Parathyroid adenoma (tissue), 2 donors: ENCODE results near the gene SYTL2.

Experiments
- H2AFZ ChIP-seq: fragments of 300-600 bp; sonication (generic); one replicate; pipeline ENCODE4 v1.7.0; 2017; ENCODE audit warnings: antibody characterized with exemption, mild to moderate bottlenecking
- H3K27ac ChIP-seq: fragments of 300-600 bp; sonication (generic); one replicate; pipeline ENCODE4 v1.7.0; 2017
- H3K27me3 ChIP-seq: fragments of 300-600 bp; sonication (generic); one replicate; pipeline ENCODE4 v1.7.0; 2017; ENCODE audit warnings: low read length; ENCODE audit not compliant: control insufficient read depth, insufficient read depth
- H3K36me3 ChIP-seq: fragments of 300-600 bp; sonication (generic); one replicate; pipeline ENCODE4 v1.7.0; 2017; ENCODE audit warnings: low read length; ENCODE audit not compliant: control insufficient read depth, insufficient read depth
- H3K4me1 ChIP-seq: fragments of 300-600 bp; sonication (generic); one replicate; pipeline ENCODE4 v1.7.0; 2017; ENCODE audit warnings: control low read depth
- H3K4me2 ChIP-seq: fragments of 300-600 bp; sonication (generic); one replicate; pipeline ENCODE4 v1.7.0; 2017; ENCODE audit warnings: low read length
- H3K4me3 ChIP-seq: fragments of 300-600 bp; sonication (generic); one replicate; pipeline ENCODE4 v1.7.0; 2017; ENCODE audit warnings: low read depth, low read length
- H3K79me2 ChIP-seq: fragments of 300-600 bp; sonication (generic); one replicate; pipeline ENCODE4 v1.7.0; 2017; ENCODE audit warnings: control low read depth
- H3K9ac ChIP-seq: fragments of 300-600 bp; sonication (generic); one replicate; pipeline ENCODE4 v1.7.0; 2017; ENCODE audit warnings: mild to moderate bottlenecking
- H3K9me3 ChIP-seq: fragments of 300-600 bp; sonication (generic); one replicate; pipeline ENCODE4 v1.7.0; 2017; ENCODE audit warnings: low read length; ENCODE audit not compliant: control insufficient read depth
- TF ChIP-seq, protein P1 (sequence below): fragments of 300-600 bp; sonication (generic); IDR thresholded peaks from one replicate; pipeline ENCODE4 v1.7.0; 2017; ENCODE audit warnings: antibody characterized with exemption, mild to moderate bottlenecking
- donor health status: primary hyperparathyroidism.

Gene SYTL2

DNA sequence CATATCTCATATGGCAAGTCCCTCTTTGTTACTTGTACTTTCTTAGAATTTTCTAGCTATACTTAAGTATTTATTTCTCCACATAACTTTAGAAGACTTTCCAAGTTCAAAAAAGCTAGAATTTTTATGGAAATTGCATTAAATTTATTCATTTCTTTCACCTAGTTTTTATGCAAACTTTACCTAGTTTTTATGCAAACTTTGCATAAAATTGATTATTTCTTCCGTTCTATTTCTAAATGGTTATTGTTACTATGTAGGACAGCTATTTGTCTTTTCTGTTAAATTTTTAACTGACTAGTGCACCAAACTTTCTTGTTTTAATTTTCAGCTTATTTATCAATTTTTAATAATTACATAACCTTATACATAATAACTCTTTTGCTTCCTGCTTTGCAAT lies 142.8 kb downstream of the SYTL2 start:
- no peaks in the 10 kb centered on the region for H3K36me3 ChIP-seq
- H3K79me2 ChIP-seq: no peaks in the 10 kb centered on the region
- H3K4me1 ChIP-seq: peaks cover 3% of the 10 kb centered on the region
- H3K4me3 ChIP-seq: no peak overlapping the region
- H3K9me3 ChIP-seq: no peaks in the 10 kb centered on the region
- no peaks in the 10 kb centered on the region for H3K27me3 ChIP-seq
- H3K27ac ChIP-seq: no peak overlapping the region
- H3K9ac ChIP-seq: no peak overlapping the region
- TF ChIP-seq, protein P1, sequence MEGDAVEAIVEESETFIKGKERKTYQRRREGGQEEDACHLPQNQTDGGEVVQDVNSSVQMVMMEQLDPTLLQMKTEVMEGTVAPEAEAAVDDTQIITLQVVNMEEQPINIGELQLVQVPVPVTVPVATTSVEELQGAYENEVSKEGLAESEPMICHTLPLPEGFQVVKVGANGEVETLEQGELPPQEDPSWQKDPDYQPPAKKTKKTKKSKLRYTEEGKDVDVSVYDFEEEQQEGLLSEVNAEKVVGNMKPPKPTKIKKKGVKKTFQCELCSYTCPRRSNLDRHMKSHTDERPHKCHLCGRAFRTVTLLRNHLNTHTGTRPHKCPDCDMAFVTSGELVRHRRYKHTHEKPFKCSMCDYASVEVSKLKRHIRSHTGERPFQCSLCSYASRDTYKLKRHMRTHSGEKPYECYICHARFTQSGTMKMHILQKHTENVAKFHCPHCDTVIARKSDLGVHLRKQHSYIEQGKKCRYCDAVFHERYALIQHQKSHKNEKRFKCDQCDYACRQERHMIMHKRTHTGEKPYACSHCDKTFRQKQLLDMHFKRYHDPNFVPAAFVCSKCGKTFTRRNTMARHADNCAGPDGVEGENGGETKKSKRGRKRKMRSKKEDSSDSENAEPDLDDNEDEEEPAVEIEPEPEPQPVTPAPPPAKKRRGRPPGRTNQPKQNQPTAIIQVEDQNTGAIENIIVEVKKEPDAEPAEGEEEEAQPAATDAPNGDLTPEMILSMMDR: no peak
- no peak overlapping the region for H2AFZ ChIP-seq
- H3K4me2 ChIP-seq: no peak overlapping the region

DNA sequence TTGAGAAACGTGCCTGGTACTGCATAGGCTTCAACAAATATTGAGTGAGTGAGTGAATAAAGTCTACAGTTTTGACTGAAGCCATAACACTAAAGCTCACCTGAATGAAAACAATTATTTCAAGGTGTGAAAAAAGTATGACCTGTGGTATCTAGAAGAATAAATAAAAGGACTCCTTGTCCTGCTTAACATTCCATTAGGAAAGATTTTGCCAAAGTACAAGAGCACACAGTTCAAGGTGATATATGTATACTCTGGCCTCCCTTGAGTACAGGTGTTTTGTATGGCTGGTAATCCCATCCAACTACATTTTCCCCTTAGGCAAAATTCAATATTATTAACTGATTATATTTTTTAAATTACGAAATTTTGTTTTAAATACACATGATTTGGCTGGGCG lies 144.3 kb downstream of the SYTL2 start:
- peaks cover 3% of the 10 kb centered on the region for H3K4me1 ChIP-seq
- no peaks in the 10 kb centered on the region for H3K36me3 ChIP-seq
- no peaks in the 10 kb centered on the region for H3K9me3 ChIP-seq
- no peak overlapping the region for H3K4me2 ChIP-seq
- TF ChIP-seq, protein P1: no peak
- no peaks in the 10 kb centered on the region for H3K27me3 ChIP-seq
- H3K27ac ChIP-seq: no peak overlapping the region
- H2AFZ ChIP-seq: no peak overlapping the region
- H3K79me2 ChIP-seq: no peaks in the 10 kb centered on the region
- no peak overlapping the region for H3K4me3 ChIP-seq
- no peak overlapping the region for H3K9ac ChIP-seq

DNA sequence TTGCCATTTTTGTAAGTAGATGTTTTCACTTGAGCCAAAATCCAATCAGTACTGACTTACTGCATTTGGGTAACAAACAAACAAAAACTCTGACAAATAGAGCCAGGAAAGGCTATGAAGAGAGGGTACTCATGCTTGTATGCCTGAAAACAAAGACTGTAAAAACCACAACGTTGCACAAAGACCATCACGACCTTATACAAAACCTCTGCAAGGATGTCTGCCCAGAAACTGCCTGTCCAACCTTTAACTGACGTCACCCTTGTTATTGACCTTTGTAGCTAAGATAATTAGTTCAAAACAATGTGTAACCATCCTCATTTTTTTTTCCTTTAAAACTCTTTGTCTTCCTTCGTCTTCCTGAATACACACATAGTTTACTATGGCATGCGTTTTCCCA lies 145.2 kb downstream of the SYTL2 start:
- Histone ChIP-seq H3K36me3 (no peaks in the 10 kb centered on the region), H2AFZ (peak overlapping the region; percentile 84), H3K79me2 (peaks cover 2% of the 10 kb centered on the region), H3K4me3 (no peak overlapping the region), H3K9ac (no peak overlapping the region), H3K27me3 (no peaks in the 10 kb centered on the region), H3K4me1 (peaks cover 6% of the 10 kb centered on the region), H3K9me3 (no peaks in the 10 kb centered on the region), H3K27ac (no peak overlapping the region), H3K4me2 (no peak overlapping the region)
- TF ChIP-seq, protein P1: no peak

DNA sequence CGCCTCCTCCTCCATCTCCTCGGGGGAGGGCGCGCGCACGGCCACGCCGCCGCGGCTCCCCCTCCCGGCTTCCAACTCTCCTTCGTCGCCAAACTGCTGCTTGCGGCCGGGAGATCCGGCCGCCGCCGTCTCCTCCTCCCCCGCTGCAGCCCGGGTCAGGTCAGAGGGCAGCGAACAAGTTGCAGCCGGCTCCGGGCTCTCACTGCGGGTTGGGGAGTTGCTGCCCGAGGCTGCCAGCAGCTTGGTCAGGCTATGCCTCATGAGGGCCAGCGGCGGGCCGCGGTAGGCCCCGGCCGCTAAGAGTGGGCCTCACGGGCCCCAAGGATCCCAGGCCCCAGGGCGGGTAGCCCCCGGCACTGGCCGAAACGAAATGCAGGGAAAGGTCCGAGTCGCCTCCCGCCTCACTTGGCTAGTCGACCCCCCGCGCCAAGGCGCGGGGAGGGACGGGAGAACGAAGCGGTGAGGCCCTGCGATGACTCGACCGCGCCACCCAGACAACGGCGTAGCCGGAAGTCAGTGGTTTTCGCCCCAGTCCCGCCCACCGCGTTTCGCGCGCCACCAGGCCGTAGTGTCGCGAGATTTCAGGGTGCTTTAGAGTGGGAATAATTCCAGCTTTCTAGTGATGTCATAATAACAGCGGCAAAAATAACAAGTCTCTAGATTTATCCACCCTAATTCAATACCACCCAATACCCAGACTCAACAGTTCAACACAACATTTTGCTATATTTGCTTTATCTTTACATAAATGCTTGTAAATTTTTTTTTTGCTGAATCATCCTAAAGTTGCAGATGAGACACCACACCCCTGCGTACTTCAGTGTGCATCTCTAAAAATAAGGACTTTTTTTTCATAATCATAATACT lies 146.1 kb downstream of the SYTL2 start, which contains the start of gene CREBZF:
TSS of gene CREBZF (minus strand) at position 515 of the 867 bp plus-strand sequence. CDS start at position 261, 254 bp downstream.
- TF ChIP-seq, protein P1: no peak
- Histone ChIP-seq H2AFZ (peak within 1 kb of the TSS; percentile 84), H3K4me3 (peak within 1 kb of the TSS; percentile 80), H3K4me1 (peaks cover 6% of the 10 kb centered on the region), H3K27ac (peak within 1 kb of the TSS; percentile 96), H3K4me2 (peak within 1 kb of the TSS; percentile 81), H3K79me2 (peaks cover 2% of the 10 kb centered on the region), H3K9ac (peak within 1 kb of the TSS; percentile 98), H3K27me3 (no peaks in the 10 kb centered on the region), H3K9me3 (no peaks in the 10 kb centered on the region), H3K36me3 (no peaks in the 10 kb centered on the region)
